Measurements from ENCODE around the gene SLCO3A1. TPM values are rescaled to one million over a fixed set of nuclear protein-coding genes. Genes with fewer than 3 reads are reported as not detected.
A peak's percentile ranks its signal among the peaks of the same experiment; 100 is the strongest.

SLCO3A1 gene
- total and polyA plus RNA-seq, 2 experiments from 2014 or later: 1.9 to 6.9 TPM

DNA sequence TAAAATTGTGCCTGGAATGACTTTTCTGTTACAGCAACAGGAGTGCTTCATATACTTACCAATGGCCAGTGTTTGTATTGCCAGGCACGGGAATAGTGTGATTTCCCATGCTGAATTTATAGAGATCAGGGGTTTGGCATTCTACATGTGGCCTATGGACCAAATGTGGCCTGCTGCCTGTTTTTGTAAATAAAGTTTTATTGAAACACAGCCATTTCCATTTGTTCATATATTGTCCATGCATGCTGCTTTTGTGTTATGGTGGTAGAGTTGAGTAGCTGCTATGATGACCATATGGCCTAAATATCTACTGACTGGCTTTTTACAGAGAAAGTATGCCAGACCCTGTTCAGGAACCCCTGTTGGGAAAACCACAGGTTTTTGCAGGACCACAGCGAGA lies 55.6 kb downstream of the SLCO3A1 start:
- H3K9me2 ChIP-seq (ENCODE audit: insufficient read depth): no peaks in the 10 kb centered on the region
- 96 to 100% methylated on average over 2 of the region's 2 CpGs for WGBS, 2 experiments (ENCODE audit: low coverage in 1 of 2, low lambda C conversion rate in 2 of 2, missing lambda C conversion rate in 2 of 2)
- no peak overlapping the region for H2AFZ ChIP-seq
- peaks cover 12% of the 10 kb centered on the region; the same call in 1 of the 2 replicates for H3F3A ChIP-seq (ENCODE audit: insufficient read depth)
- H3K36me3 ChIP-seq (ENCODE audit: low read depth): no peaks in the 10 kb centered on the region
- H3K27me3 ChIP-seq (replicated peaks; ENCODE audit: insufficient read depth): no peaks in the 10 kb centered on the region
- no peak overlapping the region for H3K4me3 ChIP-seq
- H3K79me2 ChIP-seq (ENCODE audit: insufficient read depth): no peaks in the 10 kb centered on the region
- no peaks in the 10 kb centered on the region for H3K9me3 ChIP-seq (ENCODE audit: low read depth)
- in situ Hi-C loops (cut with MboI): no loop called here
- TF ChIP-seq EZH2phosphoT487 (IDR thresholded peaks at IDR 0.05; ENCODE audit: insufficient read depth, low read depth): no peak
- no peak for TF ChIP-seq EZH2 (IDR thresholded peaks at IDR 0.05; ENCODE audit: insufficient read depth, poor library complexity, severe bottlenecking)
- H3K4me2 ChIP-seq (ENCODE audit: unreplicated experiment): no peak overlapping the region
- H3K4me1 ChIP-seq (ENCODE audit: insufficient read depth): peaks cover 9% of the 10 kb centered on the region; the same call in 1 of the 2 replicates
- no peak for DNase-seq
- H4K20me1 ChIP-seq (ENCODE audit: insufficient read depth): no peaks in the 10 kb centered on the region
- no peak overlapping the region for H3K27ac ChIP-seq
- H3K9ac ChIP-seq: no peak overlapping the region

DNA sequence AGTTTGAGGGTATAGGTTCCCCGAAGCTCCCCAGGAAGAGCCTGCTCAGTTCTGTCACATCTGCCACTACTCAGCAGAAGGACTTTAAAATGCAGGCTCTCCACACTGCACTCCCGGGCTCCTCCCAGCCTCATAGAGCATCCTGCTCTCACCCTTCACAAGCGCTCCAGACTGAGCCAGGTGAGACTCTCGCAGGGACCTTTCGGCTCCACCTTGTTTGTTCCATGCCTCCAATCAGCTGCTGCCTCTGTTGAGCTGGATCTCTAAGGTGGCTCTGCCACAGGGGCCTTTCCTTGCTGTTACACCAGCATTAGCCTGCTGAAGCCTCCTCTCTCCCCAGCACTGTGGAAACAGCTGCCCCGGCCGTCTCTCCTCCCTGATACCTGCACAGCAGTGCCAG lies 56.1 kb downstream of the SLCO3A1 start:
- Histone ChIP-seq H3K9me2 (ENCODE audit: insufficient read depth) (no peaks in the 10 kb centered on the region), H4K20me1 (ENCODE audit: insufficient read depth) (no peaks in the 10 kb centered on the region), H3F3A (ENCODE audit: insufficient read depth) (peaks cover 12% of the 10 kb centered on the region; the same call in 1 of the 2 replicates), H3K27me3 (replicated peaks; ENCODE audit: insufficient read depth) (no peaks in the 10 kb centered on the region), H3K4me1 (ENCODE audit: insufficient read depth) (peaks cover 9% of the 10 kb centered on the region; the same call in 1 of the 2 replicates), H3K9ac (no peak overlapping the region), H3K9me3 (ENCODE audit: low read depth) (no peaks in the 10 kb centered on the region), H3K27ac (no peak overlapping the region), H3K4me2 (ENCODE audit: unreplicated experiment) (no peak overlapping the region), H3K36me3 (ENCODE audit: low read depth) (no peaks in the 10 kb centered on the region), H2AFZ (no peak overlapping the region), H3K4me3 (no peak overlapping the region), H3K79me2 (ENCODE audit: insufficient read depth) (no peaks in the 10 kb centered on the region)
- TF ChIP-seq EZH2phosphoT487 (IDR thresholded peaks at IDR 0.05; ENCODE audit: insufficient read depth, low read depth): no peak
- no peak for TF ChIP-seq EZH2 (IDR thresholded peaks at IDR 0.05; ENCODE audit: insufficient read depth, poor library complexity, severe bottlenecking)
- WGBS, 2 experiments (ENCODE audit: low coverage in 1 of 2, low lambda C conversion rate in 2 of 2, missing lambda C conversion rate in 2 of 2): 91% methylated on average over 7 of the region's 7 CpGs
- DNase-seq: no peak
- in situ Hi-C loops (cut with MboI): no loop called here

DNA sequence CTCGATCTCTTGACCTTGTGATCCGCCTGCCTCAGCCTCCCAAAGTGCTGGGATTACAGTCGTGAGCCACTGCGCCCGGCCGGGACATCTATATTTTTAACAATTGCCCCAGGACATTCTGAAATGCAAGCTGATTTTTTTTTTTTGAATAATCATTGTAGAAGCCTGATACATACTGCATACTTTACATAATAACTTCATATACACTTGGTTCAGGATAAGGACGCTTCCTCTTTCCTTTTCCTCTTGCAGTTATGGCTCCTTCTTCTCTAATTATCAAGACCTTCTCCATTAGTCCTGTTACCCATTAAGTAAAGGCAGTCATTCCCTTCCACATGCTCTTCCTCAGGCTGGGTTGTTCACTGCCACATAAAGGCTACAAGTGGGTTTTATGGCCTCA lies 58.3 kb downstream of the SLCO3A1 start:
- Histone ChIP-seq H3K27me3 (replicated peaks; ENCODE audit: insufficient read depth) (no peaks in the 10 kb centered on the region), H3K9ac (no peak overlapping the region), H3K4me2 (ENCODE audit: unreplicated experiment) (no peak overlapping the region), H3K9me2 (ENCODE audit: insufficient read depth) (no peaks in the 10 kb centered on the region), H2AFZ (no peak overlapping the region), H3K79me2 (ENCODE audit: insufficient read depth) (no peaks in the 10 kb centered on the region), H3K9me3 (ENCODE audit: low read depth) (no peaks in the 10 kb centered on the region), H3F3A (ENCODE audit: insufficient read depth) (peaks cover 12% of the 10 kb centered on the region; the same call in 1 of the 2 replicates), H3K36me3 (ENCODE audit: low read depth) (no peaks in the 10 kb centered on the region), H3K4me3 (no peak overlapping the region), H3K4me1 (ENCODE audit: insufficient read depth) (peaks cover 9% of the 10 kb centered on the region; the same call in 1 of the 2 replicates), H4K20me1 (ENCODE audit: insufficient read depth) (no peaks in the 10 kb centered on the region), H3K27ac (no peak overlapping the region)
- TF ChIP-seq EZH2phosphoT487 (IDR thresholded peaks at IDR 0.05; ENCODE audit: insufficient read depth, low read depth): no peak
- TF ChIP-seq EZH2 (IDR thresholded peaks at IDR 0.05; ENCODE audit: insufficient read depth, poor library complexity, severe bottlenecking): no peak
- in situ Hi-C loops (cut with MboI): no loop called here
- WGBS, 2 experiments (ENCODE audit: low coverage in 1 of 2, low lambda C conversion rate in 2 of 2, missing lambda C conversion rate in 2 of 2): 85 to 89% methylated on average over 7 of the region's 7 CpGs
- no peak for DNase-seq

DNA sequence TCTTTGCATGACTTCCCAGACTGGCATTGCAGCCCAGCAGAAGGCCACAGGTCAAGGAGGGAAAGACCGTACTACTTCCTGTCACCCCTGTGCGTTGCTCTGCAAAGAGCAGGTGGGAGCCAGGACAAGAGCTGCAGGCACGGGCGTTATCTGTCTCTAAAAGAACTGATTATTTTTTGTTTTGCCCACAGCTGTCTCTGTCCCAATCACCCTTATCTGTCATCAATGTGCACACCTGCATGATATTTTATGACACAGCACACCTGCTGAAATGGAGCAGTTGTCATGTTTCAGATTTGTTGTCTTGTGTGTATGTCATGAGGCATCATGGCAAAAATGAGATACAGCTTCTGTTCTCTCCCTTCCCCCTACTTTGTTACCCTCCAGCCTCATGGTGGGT lies 58.8 kb downstream of the SLCO3A1 start:
- DNase-seq: no peak
- WGBS, 2 experiments (ENCODE audit: low coverage in 1 of 2, low lambda C conversion rate in 2 of 2, missing lambda C conversion rate in 2 of 2): 76% methylated on average over 4 of the region's 4 CpGs
- Histone ChIP-seq H3K4me1 (ENCODE audit: insufficient read depth) (peaks cover 9% of the 10 kb centered on the region; the same call in 1 of the 2 replicates), H3K27me3 (replicated peaks; ENCODE audit: insufficient read depth) (no peaks in the 10 kb centered on the region), H3F3A (ENCODE audit: insufficient read depth) (peaks cover 12% of the 10 kb centered on the region; the same call in 1 of the 2 replicates), H3K9me2 (ENCODE audit: insufficient read depth) (no peaks in the 10 kb centered on the region), H3K9me3 (ENCODE audit: low read depth) (no peaks in the 10 kb centered on the region), H4K20me1 (ENCODE audit: insufficient read depth) (no peaks in the 10 kb centered on the region), H3K4me3 (no peak overlapping the region), H3K36me3 (ENCODE audit: low read depth) (no peaks in the 10 kb centered on the region), H3K79me2 (ENCODE audit: insufficient read depth) (no peaks in the 10 kb centered on the region), H2AFZ (no peak overlapping the region), H3K27ac (no peak overlapping the region), H3K9ac (no peak overlapping the region), H3K4me2 (ENCODE audit: unreplicated experiment) (no peak overlapping the region)
- in situ Hi-C loops (cut with MboI): no loop called here
- TF ChIP-seq EZH2phosphoT487 (IDR thresholded peaks at IDR 0.05; ENCODE audit: insufficient read depth, low read depth) (no peak), EZH2 (IDR thresholded peaks at IDR 0.05; ENCODE audit: insufficient read depth, poor library complexity, severe bottlenecking) (no peak)

DNA sequence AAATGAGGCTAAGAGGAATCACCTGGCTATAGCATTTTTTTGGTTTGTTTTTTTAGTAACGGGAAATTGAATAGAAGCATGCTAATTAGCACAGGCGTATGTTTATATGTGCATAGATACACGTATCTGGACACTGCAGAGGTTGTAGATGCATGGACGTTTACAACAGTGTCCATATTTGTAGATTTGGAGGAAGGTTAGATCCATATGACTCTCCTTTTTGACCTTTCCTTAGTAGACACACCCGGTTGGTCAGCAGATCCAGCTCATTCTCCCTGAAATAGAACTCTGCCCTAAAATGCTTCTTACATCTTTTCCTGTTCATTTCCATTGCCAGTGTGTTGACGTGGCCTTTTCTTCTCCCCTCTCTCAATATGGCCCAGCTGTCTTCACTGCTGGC lies 60.1 kb downstream of the SLCO3A1 start:
- no peaks in the 10 kb centered on the region for H3K79me2 ChIP-seq (ENCODE audit: insufficient read depth)
- TF ChIP-seq EZH2phosphoT487 (IDR thresholded peaks at IDR 0.05; ENCODE audit: insufficient read depth, low read depth) (no peak), EZH2 (IDR thresholded peaks at IDR 0.05; ENCODE audit: insufficient read depth, poor library complexity, severe bottlenecking) (no peak)
- H3K36me3 ChIP-seq (ENCODE audit: low read depth): no peaks in the 10 kb centered on the region
- H3K4me3 ChIP-seq: no peak overlapping the region
- DNase-seq: peak; percentile 23
- in situ Hi-C loops (cut with MboI): no loop called here
- peaks cover 5% of the 10 kb centered on the region; the same call in 1 of the 2 replicates for H3K4me1 ChIP-seq (ENCODE audit: insufficient read depth)
- 61 to 65% methylated on average over 6 of the region's 6 CpGs for WGBS, 2 experiments (ENCODE audit: low coverage in 1 of 2, low lambda C conversion rate in 2 of 2, missing lambda C conversion rate in 2 of 2)
- no peak overlapping the region for H3K9ac ChIP-seq
- no peaks in the 10 kb centered on the region for H4K20me1 ChIP-seq (ENCODE audit: insufficient read depth)
- H3K4me2 ChIP-seq (ENCODE audit: unreplicated experiment): no peak overlapping the region
- H3F3A ChIP-seq (ENCODE audit: insufficient read depth): peaks cover 5% of the 10 kb centered on the region; the same call in 1 of the 2 replicates
- no peak overlapping the region for H2AFZ ChIP-seq
- H3K27me3 ChIP-seq (replicated peaks; ENCODE audit: insufficient read depth): no peaks in the 10 kb centered on the region
- H3K9me2 ChIP-seq (ENCODE audit: insufficient read depth): no peaks in the 10 kb centered on the region
- no peak overlapping the region for H3K27ac ChIP-seq
- H3K9me3 ChIP-seq (ENCODE audit: low read depth): no peaks in the 10 kb centered on the region

All from GM23248 (cell line).